ENCODE data around the gene PCDH9.

Gene PCDH9

DNA sequence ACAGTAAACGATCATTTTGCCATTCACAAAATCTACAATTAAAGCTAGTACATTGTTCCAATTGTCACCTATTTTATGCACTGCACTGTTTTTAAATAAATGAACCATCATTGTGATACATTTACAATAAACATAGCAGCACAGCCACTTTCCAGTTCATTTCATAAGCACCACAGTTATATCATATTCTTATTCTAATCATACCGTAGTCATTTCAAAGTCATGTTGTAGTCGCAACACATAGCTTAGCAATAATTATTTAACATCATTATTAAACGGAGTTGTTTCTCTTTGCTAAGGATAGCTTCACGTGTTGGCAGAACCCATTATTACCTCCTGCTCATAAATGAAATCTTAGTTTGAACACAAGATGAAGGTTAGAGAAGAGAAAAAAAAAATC lies 2.2 kb upstream of the PCDH9 start:
- Histone ChIP-seq H2BK5ac (ENCODE audit: low read length) (no peak overlapping the region), H3K9ac (ENCODE audit: low read length) (no peak overlapping the region), H3K27me3 (ENCODE audit: insufficient read depth, low read length, poor library complexity) (peaks cover 3% of the 10 kb centered on the region), H3K23ac (ENCODE audit: low read length) (no peak overlapping the region), H3K4me2 (ENCODE audit: low read length) (no peak overlapping the region), H3K4ac (ENCODE audit: low read depth, low read length) (no peak overlapping the region), H4K5ac (ENCODE audit: low read length) (no peak overlapping the region), H2AK5ac (ENCODE audit: low read length) (no peak overlapping the region), H3K4me1 (ENCODE audit: control insufficient read depth, low read depth, low read length) (no peaks in the 10 kb centered on the region), H3K27ac (ENCODE audit: low read depth, low read length) (no peak overlapping the region), H3K18ac (ENCODE audit: low read length) (no peak overlapping the region), H3K4me3 (ENCODE audit: low read length) (no peak overlapping the region), H4K8ac (ENCODE audit: low read depth, low read length) (no peak overlapping the region), H3K36me3 (ENCODE audit: control insufficient read depth, insufficient read depth, low read length) (no peaks in the 10 kb centered on the region), H2BK15ac (replicated peaks; ENCODE audit: low read depth) (no peak overlapping the region), H3K79me2 (ENCODE audit: control insufficient read depth, insufficient read depth, low read length) (no peaks in the 10 kb centered on the region), H3K56ac (ENCODE audit: low read length) (no peak overlapping the region), H2BK120ac (ENCODE audit: low read depth, low read length) (no peak overlapping the region), H3K79me1 (ENCODE audit: low read length) (no peaks in the 10 kb centered on the region)
- WGBS (ENCODE audit: extremely low coverage, insufficient coverage, low lambda C conversion rate) = no CpG with 5 or more reads among the region's 5 CpGs
- no peak for DNase-seq

DNA sequence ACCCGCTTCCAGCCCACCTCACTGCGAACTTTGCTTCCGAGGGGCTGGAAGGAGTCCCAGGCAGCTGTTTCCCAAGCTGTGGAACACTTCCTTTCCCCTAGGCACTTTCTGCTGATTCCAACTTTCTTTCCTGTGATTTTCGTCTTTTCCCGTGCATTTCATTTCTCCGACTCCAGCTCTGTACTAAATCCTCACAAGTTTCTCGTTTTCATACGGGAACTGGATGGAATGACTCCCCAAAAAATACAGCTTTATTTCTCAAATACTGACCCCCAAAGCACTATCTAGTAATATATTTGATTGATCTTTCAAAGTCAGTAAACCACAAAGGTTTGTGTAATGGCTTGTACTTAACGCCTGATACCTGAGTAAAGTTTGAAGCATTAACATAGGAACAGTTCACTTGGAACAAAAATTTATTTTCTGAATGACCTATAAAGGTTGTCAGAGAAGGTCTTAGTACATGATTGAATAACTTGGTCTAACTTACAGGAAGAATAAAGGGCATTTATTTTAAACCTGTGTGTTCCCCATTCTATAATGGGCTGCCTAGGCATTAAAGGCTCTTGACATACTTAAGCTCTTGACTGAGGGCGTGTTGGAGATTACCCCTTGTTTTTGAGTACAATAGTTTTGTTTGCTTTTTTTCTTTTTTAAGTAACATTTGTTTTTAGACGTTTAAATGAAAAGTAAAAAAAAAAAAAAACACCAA lies 1.3 kb upstream of the PCDH9 start:
- peaks cover 3% of the 10 kb centered on the region for H3K27me3 ChIP-seq (ENCODE audit: insufficient read depth, low read length, poor library complexity)
- peak overlapping the region; percentile 71 for H3K27ac ChIP-seq (ENCODE audit: low read depth, low read length)
- no peak overlapping the region for H2AK5ac ChIP-seq (ENCODE audit: low read length)
- DNase-seq = no peak
- no peak overlapping the region for H2BK5ac ChIP-seq (ENCODE audit: low read length)
- H4K5ac ChIP-seq (ENCODE audit: low read length) = no peak overlapping the region
- WGBS (ENCODE audit: extremely low coverage, insufficient coverage, low lambda C conversion rate) = no CpG with 5 or more reads among the region's 11 CpGs
- H2BK15ac ChIP-seq (replicated peaks; ENCODE audit: low read depth) = no peak overlapping the region
- peak overlapping the region; percentile 94 for H3K18ac ChIP-seq (ENCODE audit: low read length)
- peak overlapping the region; percentile 94 for H3K56ac ChIP-seq (ENCODE audit: low read length)
- peak overlapping the region; percentile 88 for H3K4me2 ChIP-seq (ENCODE audit: low read length)
- no peak overlapping the region for H3K4ac ChIP-seq (ENCODE audit: low read depth, low read length)
- H4K8ac ChIP-seq (ENCODE audit: low read depth, low read length) = no peak overlapping the region
- H3K79me2 ChIP-seq (ENCODE audit: control insufficient read depth, insufficient read depth, low read length) = no peaks in the 10 kb centered on the region
- H3K36me3 ChIP-seq (ENCODE audit: control insufficient read depth, insufficient read depth, low read length) = no peaks in the 10 kb centered on the region
- no peak overlapping the region for H3K23ac ChIP-seq (ENCODE audit: low read length)
- H3K4me3 ChIP-seq (ENCODE audit: low read length) = peak overlapping the region; percentile 95
- H3K4me1 ChIP-seq (ENCODE audit: control insufficient read depth, low read depth, low read length) = no peaks in the 10 kb centered on the region
- H3K9ac ChIP-seq (ENCODE audit: low read length) = peak overlapping the region; percentile 86
- no peaks in the 10 kb centered on the region for H3K79me1 ChIP-seq (ENCODE audit: low read length)
- no peak overlapping the region for H2BK120ac ChIP-seq (ENCODE audit: low read depth, low read length)

DNA sequence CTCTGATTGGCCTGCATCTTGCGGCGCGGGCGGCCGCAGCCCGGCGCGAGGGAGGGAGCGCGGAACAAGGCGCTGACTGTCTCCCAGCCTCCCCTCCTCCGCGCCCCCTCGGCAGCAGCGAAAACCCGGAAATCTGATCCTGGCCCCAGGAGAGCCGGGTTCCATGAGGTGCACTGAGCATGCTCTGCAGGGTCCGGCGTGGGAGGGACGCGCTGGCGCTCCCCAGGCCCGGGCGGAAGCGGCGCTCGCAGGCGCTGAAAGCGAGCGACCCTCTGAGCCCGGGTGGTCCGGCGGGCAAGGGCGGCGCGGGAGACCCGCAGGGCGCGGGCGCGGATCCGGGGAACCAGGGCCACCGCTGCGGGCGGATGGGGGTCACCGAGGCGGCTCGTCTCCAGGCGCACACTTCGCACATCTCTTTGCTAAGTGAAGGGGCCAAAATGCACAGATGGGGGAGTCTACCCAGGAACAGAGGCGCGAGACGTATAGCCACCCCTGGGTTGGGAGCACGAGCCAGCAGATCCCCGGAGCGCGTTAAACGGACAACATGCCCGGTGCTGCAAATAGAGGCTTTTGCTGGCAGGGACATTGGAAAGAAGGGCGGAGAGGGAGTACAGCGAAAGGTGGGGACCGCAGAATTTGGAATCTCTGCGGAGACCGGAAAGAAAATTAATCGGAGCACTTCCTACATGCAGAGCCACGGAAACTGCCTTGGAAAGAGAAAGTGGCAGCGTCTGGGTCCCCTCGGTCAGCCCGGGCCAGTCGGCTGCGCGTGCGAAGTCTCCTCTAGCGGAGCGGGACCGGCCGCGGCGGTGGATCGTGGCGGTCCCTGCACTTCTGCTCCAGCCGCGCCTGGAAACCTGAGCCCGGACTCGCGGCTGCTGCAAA lies 510 bp upstream of the PCDH9 start:
- H4K8ac ChIP-seq (ENCODE audit: low read depth, low read length) = no peak overlapping the region
- H3K18ac ChIP-seq (ENCODE audit: low read length) = peak overlapping the region; percentile 94
- peak overlapping the region; percentile 53 for H2BK5ac ChIP-seq (ENCODE audit: low read length)
- H4K5ac ChIP-seq (ENCODE audit: low read length) = no peak overlapping the region
- H3K36me3 ChIP-seq (ENCODE audit: control insufficient read depth, insufficient read depth, low read length) = no peaks in the 10 kb centered on the region
- DNase-seq = peak; percentile 98
- H2BK120ac ChIP-seq (ENCODE audit: low read depth, low read length) = no peak overlapping the region
- no peak overlapping the region for H3K4ac ChIP-seq (ENCODE audit: low read depth, low read length)
- no peak overlapping the region for H3K23ac ChIP-seq (ENCODE audit: low read length)
- peak overlapping the region; percentile 71 for H3K27ac ChIP-seq (ENCODE audit: low read depth, low read length)
- no peak overlapping the region for H2BK15ac ChIP-seq (replicated peaks; ENCODE audit: low read depth)
- peak overlapping the region; percentile 86 for H3K9ac ChIP-seq (ENCODE audit: low read length)
- peak overlapping the region; percentile 95 for H3K4me3 ChIP-seq (ENCODE audit: low read length)
- WGBS (ENCODE audit: extremely low coverage, insufficient coverage, low lambda C conversion rate) = no CpG with 5 or more reads among the region's 86 CpGs
- H3K4me1 ChIP-seq (ENCODE audit: control insufficient read depth, low read depth, low read length) = no peaks in the 10 kb centered on the region
- peaks cover 3% of the 10 kb centered on the region for H3K27me3 ChIP-seq (ENCODE audit: insufficient read depth, low read length, poor library complexity)
- H3K56ac ChIP-seq (ENCODE audit: low read length) = peak overlapping the region; percentile 94
- H2AK5ac ChIP-seq (ENCODE audit: low read length) = no peak overlapping the region
- H3K79me2 ChIP-seq (ENCODE audit: control insufficient read depth, insufficient read depth, low read length) = no peaks in the 10 kb centered on the region
- no peaks in the 10 kb centered on the region for H3K79me1 ChIP-seq (ENCODE audit: low read length)
- H3K4me2 ChIP-seq (ENCODE audit: low read length) = peak overlapping the region; percentile 88

GRCh38 chr13:67228916-67229315 lies 1.2 kb downstream of the PCDH9 start:
- Histone ChIP-seq H3K27me3 (ENCODE audit: insufficient read depth, low read length, poor library complexity) (peaks cover 3% of the 10 kb centered on the region), H3K27ac (ENCODE audit: low read depth, low read length) (no peak overlapping the region)
- no CpG with 5 or more reads among the region's 6 CpGs for WGBS (ENCODE audit: extremely low coverage, insufficient coverage, low lambda C conversion rate)

DNA sequence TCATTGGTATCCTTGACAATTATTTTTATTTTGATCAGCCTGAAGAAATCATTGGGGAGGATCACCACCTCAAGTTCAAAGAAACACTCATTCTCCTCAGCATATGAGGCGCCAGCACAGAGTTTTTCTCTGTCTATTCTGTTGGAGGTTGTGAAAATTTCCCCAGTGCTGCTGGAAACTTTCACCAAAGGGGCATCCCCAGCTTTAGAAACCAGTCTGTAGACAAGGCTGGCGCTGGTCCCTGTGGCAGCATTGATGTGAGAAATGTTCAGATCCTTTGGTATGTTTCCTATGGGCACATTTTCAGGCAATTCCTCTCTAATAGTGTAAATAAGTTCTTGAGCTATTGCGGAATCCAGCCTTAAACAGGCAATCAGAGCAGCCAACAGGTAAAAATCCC lies 2.1 kb downstream of the PCDH9 start:
- no peak overlapping the region for H3K18ac ChIP-seq (ENCODE audit: low read length)
- H3K4me2 ChIP-seq (ENCODE audit: low read length) = no peak overlapping the region
- no peak overlapping the region for H3K27ac ChIP-seq (ENCODE audit: low read depth, low read length)
- no peaks in the 10 kb centered on the region for H3K4me1 ChIP-seq (ENCODE audit: control insufficient read depth, low read depth, low read length)
- no peaks in the 10 kb centered on the region for H3K79me1 ChIP-seq (ENCODE audit: low read length)
- H3K9ac ChIP-seq (ENCODE audit: low read length) = no peak overlapping the region
- H3K4me3 ChIP-seq (ENCODE audit: low read length) = no peak overlapping the region
- DNase-seq = no peak
- H3K56ac ChIP-seq (ENCODE audit: low read length) = no peak overlapping the region
- H3K27me3 ChIP-seq (ENCODE audit: insufficient read depth, low read length, poor library complexity) = peaks cover 3% of the 10 kb centered on the region
- H4K5ac ChIP-seq (ENCODE audit: low read length) = no peak overlapping the region
- H3K4ac ChIP-seq (ENCODE audit: low read depth, low read length) = no peak overlapping the region
- H3K23ac ChIP-seq (ENCODE audit: low read length) = no peak overlapping the region
- no peak overlapping the region for H2BK5ac ChIP-seq (ENCODE audit: low read length)
- no peak overlapping the region for H2BK120ac ChIP-seq (ENCODE audit: low read depth, low read length)
- no peaks in the 10 kb centered on the region for H3K79me2 ChIP-seq (ENCODE audit: control insufficient read depth, insufficient read depth, low read length)
- no peak overlapping the region for H2BK15ac ChIP-seq (replicated peaks; ENCODE audit: low read depth)
- no peak overlapping the region for H2AK5ac ChIP-seq (ENCODE audit: low read length)
- no CpG with 5 or more reads among the region's 3 CpGs for WGBS (ENCODE audit: extremely low coverage, insufficient coverage, low lambda C conversion rate)
- no peak overlapping the region for H4K8ac ChIP-seq (ENCODE audit: low read depth, low read length)
- H3K36me3 ChIP-seq (ENCODE audit: control insufficient read depth, insufficient read depth, low read length) = no peaks in the 10 kb centered on the region

More at GRCh38 chr13:67228916-67229315, 1.2 kb downstream of the PCDH9 start:
- Histone ChIP-seq H3K56ac (ENCODE audit: low read length) (no peak overlapping the region), H3K36me3 (ENCODE audit: control insufficient read depth, insufficient read depth, low read length) (no peaks in the 10 kb centered on the region), H3K79me2 (ENCODE audit: control insufficient read depth, insufficient read depth, low read length) (no peaks in the 10 kb centered on the region), H3K4me1 (ENCODE audit: control insufficient read depth, low read depth, low read length) (no peaks in the 10 kb centered on the region), H3K23ac (ENCODE audit: low read length) (no peak overlapping the region), H3K4ac (ENCODE audit: low read depth, low read length) (no peak overlapping the region), H2BK5ac (ENCODE audit: low read length) (no peak overlapping the region), H3K4me3 (ENCODE audit: low read length) (no peak overlapping the region), H3K18ac (ENCODE audit: low read length) (no peak overlapping the region), H4K5ac (ENCODE audit: low read length) (no peak overlapping the region), H3K9ac (ENCODE audit: low read length) (no peak overlapping the region), H4K8ac (ENCODE audit: low read depth, low read length) (no peak overlapping the region), H3K4me2 (ENCODE audit: low read length) (no peak overlapping the region), H3K79me1 (ENCODE audit: low read length) (no peaks in the 10 kb centered on the region), H2BK15ac (replicated peaks; ENCODE audit: low read depth) (no peak overlapping the region), H2AK5ac (ENCODE audit: low read length) (no peak overlapping the region), H2BK120ac (ENCODE audit: low read depth, low read length) (no peak overlapping the region)
- DNase-seq = no peak
